GM21515 (cell line): Measurements from ENCODE around the gene SHANK3.

Experiments used
- ATAC-seq: cut with Tn5 transposase; IDR thresholded peaks from one replicate; pipeline ENCODE4 v1.9.1; 2021; ENCODE audit not compliant: unreplicated experiment

The SHANK3 gene

DNA sequence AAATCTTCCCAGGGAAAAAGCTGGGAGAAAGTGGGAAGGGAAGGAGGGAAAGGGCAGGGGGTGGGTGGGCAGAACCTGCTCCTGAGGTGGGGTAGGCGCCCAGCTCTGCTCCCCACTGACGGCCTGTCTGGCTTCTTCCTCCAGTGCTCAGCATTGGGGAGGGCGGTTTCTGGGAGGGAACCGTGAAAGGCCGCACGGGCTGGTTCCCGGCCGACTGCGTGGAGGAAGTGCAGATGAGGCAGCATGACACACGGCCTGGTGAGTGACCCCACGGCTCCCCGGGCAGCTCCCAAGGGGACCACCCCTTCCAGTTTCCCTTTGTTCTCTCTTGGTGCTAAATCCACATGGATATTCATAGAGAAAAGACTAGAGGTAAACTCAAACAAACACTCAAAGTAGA, 25.9 kb downstream of the SHANK3 start:
- no peak for ATAC-seq

DNA sequence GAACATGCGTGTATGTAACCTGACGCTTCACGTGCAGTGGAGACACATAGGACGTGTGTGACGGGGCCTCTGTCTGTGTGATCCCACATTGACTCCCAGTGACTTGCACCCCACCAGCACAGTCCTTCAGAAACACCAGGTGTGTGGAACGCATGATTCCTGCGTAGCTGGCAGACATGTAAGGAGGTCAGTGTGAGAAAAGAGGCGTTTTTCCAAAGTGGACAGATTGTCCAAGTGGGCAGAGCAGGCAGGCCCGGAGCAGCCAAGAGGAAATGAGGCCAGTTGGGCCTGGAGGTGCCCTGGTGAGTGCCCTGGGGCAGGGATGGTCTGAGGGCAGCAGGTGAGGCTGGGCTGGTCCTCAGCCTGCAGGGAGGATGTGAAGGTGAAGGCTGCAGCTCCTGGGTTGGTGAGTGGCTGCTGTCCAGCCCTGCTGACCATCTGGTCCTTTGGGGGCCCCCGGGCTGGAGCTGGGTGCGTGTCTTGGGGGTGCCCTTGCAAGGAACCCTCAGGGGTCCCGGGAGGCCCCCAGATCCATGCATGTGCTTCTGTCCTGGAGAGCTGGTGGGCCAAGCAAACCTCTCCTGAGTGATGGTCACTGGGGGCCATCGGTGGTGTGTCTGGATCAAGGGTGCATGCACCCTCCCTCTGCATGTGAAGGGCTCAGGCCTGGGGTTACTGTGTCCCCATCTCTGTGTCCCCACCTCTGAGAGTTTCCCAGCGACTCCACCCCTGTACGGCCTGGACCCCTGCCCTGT, 26.6 kb downstream of the SHANK3 start:
- ATAC-seq: no peak

DNA sequence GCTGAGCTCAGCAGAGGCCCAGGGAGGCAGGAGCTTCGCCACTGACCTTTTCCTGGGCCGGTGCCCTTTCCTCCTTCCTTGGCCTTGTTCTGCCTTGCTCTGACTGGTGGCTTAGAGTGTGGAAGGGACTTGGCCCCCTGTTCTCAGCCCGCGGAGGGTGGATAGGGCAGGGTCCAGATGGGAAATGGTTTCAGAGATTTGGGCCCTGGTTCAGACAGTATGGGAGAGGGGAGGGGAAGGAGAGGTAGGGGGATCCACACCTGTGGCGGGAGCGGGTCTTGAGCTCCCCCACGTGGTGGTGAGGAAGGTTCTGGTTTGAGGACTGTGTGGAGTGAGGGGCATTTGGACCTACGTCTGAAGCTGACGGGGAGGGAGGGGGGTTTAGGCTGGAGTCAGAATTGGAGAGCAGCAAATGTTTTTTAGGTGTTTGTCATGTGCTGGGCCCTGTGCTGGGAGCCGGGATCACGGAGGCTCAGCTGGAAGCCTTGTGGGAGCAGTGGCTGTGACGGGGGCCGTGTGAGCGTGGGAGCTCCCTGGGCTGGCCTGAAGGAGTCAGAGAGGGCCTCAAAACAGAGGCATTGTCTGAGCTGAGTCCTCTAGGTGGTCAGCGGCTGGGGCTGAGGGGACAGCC, 27.2 kb downstream of the SHANK3 start:
- no peak for ATAC-seq

DNA sequence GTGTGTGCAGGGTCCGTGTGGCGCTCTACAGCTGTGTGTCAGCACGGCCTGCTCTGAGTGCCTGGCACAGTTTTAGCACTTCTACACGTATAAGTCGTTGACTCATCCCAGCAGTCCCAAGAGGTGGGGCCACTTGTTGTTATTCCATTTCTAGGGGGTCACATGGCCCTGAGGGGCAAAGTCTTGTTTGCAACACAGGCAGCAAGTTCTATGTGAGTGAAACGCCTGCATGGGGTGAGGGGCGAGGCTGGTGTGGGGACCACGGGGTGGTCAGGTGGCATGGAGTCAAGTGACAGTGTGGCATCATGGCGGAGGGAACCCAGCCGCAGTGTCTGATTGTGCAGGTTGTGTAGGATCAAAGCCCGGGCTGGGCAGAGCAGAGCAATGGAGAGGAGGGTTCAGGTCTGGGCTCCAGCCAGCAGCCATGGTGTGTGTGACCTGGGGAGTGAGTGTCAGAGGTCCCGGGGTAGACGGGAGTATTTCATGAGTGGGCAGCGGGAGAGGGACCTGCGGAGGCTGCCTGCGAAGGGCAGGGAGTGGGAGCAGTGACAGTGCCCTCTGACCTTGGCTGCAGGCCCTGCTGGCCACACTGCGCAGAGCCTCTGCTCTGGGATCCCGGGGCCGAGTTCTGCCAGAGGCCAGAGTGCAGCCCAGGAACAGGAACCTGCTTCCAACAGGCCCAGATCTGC, 27.9 kb downstream of the SHANK3 start:
- no peak for ATAC-seq

DNA sequence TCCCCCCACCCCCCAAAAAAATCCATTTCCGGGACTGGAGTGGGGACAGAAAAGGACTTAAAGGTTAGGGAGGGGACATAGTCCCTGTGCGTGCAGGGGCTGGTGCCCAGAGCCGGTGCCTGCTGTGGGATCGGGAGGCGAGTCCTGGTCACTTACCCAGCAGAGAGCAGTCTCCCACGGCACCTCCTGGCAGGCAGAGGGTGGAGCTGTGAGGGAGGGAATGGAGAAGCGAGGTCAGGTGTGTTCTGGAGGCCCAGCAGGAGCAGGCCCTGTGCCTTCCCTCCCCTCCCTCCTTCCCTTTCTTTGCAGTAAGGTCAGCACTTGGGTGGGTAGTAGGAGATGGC, 28.4 kb downstream of the SHANK3 start:
- no peak for ATAC-seq

DNA sequence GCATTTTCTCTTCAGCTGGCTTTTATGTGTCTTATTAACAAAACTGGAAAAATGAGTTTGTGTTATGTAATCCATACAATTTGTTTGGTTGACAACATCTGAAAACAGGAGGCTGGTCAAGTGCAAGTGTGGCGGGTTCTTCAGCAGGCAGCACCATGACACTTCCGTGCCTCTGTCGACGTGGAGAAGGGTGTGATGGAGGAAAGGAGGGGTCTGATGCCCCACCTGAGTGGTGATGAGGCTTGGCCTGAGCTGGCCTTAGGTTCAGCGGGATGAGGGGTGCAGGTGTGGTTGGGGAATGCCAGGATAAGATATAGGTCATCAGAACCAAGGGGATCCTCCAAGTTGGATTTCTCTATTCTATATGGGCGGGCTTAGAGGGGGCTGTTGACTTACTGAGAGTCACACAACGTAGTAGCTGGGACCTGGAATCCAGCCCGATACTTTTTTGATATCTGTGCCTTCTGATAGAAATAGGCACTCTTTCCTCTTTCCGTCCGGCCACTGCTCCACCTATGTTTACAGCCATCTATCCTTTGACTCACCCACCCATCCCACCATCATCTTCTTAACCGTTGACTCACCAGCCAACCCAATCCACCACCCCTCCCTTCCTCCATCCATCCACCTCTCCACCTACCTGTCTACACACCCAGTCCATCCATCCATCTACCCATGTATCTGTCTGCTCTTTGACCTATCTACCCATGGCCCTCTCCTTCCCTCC, 29.0 kb downstream of the SHANK3 start:
- no peak for ATAC-seq

DNA sequence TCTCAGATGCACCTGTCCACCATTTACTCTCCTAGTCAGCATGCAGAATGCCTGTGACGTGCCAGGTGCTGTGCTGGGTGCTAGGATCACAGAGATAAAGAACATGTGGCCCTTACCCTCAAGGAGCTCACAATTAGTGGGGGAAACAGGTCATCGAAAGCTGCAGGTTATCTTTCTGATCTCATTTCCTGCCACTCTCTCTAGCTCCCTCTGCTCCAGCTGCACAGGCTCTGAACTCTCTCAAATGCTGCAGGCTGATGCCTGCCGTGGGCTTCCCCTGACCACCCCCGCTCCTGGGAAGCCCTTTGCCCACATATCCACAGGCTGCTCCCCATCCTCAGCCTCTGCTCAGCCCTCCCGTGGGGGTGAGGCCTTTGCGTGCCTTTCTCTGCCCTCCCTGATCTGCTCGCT, 29.6 kb downstream of the SHANK3 start:
- no peak for ATAC-seq

DNA sequence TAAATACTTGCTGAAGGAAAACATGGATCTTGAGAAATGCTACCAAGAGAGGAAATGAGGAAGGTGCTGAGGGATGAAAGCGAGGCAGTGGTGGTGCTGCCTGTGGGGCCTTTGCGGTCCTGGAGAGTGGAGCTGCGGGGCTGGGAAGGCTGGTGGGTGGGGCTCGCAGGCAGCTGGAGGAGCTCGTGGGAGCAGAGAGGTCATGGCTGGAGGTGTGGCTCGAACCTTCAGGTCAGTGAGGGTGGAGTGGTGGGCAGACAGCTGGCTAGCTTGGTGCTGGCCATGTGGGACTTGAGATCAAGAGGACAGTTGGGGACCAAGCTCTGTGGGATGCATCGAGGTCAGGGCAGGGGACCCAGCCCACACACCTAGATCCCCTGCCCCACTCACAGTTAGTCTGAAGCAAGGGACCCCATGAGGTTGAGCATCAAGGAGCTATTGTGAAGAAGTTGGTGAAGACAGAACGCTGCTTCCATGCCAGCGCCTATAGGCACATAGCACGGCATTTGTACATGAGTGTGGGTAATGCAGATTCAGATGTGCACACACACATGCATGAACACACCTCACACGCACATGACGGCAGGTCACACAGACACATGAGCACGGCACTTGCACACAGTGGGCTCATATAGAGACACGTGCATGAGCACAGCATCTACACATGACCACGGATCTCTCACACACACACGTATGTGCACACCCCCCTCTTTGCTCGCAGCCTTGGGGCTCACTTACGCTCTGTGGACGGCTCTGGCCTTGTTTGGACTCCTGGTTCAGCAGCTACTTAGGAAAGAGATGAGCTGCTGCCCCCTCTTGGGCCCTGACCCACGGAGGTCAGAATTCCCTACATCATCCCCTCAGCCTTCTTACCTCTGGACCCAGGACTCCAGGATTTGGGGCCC, 30.4 kb downstream of the SHANK3 start:
- ATAC-seq: no peak

DNA sequence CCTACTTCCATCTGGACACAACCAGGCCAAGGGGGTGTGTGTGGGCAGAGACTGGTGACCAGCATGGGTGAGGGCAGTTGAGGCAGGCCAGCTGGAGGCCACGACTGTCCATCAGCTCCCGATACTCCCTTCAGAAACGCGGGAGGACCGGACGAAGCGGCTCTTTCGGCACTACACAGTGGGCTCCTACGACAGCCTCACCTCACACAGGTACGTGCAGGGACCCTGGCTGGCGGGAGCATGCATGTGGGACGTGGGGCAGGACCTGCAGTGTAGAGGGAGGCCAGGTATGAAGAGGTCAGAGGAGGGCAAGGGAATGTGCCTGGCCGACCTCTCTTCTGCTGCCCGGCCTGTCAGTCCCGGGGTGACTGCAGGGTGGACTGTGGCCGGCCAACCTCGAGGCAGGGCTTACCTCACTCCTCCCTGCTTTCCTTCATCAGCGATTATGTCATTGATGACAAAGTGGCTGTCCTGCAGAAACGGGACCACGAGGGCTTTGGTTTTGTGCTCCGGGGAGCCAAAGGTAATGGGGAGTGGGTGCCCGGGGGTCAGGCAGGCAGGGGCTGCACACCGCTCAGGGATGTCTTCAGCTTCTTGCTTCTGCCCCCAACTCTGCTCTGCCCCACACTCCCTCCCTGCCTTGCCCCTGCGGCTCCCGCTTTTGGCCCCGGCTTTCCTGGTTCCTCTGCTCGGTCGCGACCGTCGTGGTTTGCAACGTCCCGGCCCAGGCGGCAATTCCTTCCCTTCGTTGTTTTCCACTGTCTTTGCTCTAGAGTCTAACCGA, 31.3 kb downstream of the SHANK3 start:
- ATAC-seq: no peak

DNA sequence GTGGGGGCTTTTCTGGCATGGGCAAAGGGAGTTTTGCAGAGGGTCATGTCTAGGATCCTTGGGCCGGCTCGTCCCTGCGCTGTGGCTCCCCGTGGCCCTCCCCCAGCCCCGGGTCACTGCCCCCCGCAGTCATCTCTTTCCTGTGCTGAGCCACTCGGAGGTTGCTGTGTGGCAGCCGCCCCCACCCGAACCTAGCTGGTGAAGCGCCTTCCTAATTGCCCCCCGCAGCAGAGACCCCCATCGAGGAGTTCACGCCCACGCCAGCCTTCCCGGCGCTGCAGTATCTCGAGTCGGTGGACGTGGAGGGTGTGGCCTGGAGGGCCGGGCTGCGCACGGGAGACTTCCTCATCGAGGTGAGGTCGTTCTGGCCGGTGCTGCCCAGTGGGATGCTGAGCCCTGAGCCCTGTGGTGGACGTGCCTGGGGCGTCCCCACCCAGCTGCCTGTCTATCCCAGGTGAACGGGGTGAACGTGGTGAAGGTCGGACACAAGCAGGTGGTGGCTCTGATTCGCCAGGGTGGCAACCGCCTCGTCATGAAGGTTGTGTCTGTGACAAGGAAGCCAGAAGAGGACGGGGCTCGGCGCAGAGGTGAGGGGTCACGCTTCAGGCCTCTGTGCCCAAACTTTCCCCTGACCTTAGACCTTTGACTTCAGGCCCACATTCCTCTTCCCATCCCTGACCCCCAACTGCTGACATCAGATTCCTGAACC, 32.0 kb downstream of the SHANK3 start:
- ATAC-seq: no peak

DNA sequence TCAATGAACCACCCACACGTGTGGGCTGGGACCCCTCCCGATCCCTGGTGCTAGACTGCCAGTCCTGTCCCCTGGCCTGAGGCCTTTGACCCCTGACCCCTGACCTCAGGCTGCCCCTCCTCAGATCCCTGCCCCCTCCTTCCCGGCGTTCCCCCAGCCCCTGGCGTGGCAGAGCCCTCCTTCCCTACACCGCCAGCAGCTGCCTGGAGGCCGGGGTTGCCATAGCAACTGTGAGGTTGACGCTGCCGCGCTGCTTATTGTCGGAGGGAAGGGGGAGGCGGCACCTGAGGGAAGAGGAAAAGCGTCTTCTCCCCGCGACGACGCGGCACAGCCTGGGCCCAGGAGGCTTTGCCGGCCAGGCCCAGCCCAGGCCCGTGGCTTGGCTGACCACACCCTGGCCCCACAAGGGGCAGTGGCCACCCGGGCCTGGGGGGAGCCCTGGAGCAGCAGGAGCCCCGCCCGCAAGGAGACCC, 32.6 kb downstream of the SHANK3 start:
- no peak for ATAC-seq

DNA sequence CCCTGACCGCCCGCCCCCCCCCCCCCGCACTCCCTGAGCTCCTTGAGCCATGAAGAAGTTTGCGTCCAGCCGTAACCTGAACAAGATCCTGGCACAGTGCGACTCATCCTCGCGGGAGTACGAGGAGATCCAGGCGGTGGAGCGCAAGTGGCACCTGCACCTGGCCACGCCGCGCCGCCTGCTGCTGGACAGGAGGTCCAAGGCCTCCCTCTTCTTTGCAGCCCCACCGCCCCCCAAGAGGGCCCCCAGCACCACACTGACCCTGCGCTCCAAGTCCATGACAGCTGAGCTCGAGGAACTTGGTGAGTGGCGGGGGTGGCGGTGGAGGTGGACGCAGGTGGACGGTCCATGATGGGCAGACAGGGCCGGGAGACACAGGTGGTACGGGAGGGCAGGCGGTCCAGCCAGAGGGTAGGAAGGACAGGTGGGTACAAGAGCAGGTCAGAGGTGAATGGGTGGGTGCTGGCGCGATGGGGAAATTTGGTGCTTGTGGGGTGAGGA, 33.3 kb downstream of the SHANK3 start:
- no peak for ATAC-seq

DNA sequence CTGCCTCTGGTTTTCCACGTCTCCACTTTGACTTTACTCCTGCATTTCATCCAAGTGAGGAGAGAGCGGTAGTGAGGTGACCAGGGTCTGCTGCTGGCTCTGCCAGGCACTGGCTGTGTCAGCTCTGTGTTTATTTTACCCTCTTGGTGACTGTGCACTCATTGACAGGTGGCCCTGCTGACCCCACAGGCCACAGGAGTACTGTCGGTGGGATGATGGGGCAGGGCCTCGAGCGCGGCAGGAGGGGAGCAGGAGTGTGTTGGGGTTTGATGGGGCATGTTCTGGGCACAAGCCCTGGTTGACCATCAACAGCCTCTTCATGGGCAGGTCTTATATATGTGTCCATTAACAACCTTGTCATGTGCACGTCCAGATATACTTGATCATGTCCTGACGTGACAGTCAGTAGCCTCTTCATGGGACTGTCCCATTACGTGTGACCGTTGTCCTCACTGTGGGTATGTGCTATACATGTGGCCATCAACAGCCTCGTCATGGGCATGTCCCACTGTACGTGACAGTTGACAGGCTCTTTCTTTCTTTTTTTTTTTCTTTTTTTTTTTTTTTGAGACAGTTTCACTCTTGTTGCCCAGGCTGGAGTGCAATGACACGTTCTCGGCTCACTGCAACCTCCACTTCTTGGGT, 34.0 kb downstream of the SHANK3 start:
- no peak for ATAC-seq

DNA sequence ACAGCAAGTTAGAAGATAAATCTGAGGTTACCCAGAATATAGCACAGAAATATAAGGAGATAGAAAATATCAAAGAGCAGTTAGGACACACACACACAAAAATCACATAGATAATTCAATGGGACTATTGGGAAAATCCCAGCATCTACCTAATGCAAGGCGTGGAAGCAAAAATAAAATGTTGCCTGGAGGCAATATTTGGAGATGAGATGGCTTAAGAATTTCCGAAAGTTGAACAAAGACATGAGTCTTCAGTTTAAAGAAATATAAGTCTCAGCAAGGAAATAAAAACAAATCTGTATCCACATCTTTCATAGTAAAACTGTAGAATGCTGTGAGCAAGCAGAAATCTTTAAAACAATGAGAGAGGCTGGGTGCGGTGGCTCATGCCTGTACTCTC, 35.9 kb downstream of the SHANK3 start:
- no peak for ATAC-seq

DNA sequence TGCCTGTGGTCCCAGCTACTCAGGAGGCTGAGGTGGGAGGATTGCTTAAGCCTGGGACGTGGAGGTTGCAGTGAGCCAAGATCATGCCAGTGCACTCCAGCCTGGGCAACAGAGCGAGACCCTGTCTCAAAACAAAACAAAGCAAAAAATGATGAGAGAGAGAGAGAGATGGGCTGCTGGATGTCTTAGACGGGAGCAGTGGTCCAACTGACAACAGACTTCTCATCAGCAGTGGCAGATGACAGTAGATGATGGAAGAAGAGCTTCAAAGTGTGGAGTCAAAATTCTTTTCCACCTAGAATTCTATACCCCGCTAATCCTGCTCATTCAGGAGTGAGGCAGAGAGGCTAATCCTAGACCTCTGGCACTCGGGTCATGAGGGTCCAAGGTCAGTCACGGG, 36.4 kb downstream of the SHANK3 start:
- no peak for ATAC-seq

DNA sequence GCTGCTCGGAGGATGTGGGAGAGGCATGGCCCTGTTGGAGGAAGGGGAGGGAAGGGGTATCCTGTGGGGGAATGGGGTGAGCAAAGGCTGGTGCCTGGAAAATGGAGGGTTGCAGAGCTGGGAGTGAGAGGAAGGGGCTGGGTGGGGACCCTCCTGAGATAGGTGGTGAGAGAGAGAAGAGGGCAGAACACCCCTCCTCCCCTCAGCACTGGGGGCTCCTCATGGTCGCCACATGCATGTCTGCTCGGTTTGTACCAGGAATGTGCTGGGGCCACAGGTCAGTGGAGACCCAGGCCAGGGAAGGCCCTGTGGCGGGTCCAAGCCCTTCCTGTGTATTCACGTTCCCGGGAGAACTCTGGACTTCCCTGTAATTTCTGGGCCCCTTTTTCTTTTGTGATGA, 37.6 kb downstream of the SHANK3 start:
- ATAC-seq: no peak

DNA sequence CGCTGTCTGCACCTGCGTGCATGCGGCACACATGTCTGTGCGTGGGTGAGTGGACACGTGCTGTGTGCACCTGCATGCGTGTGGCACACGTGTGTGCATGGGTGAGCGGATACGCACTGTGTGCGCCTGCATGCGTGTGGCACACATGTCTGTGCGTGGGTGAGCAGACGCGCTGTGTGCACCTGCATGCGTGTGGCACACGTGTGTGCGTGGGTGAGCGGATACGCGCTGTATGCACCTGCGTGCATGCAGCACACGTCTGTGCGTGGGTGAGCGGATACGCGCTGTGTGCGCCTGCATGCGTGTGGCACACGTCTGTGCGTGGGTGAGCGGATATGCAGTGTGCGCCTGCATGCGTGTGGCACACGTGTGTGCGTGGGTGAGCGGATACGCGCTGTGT, 38.3 kb downstream of the SHANK3 start:
- ATAC-seq: no peak
